Measurements from ENCODE around the gene HS3ST3A1.
"Not testable (repeated sequence)": the region's sequence is repeated elsewhere in the genome, so short reads cannot be mapped to it uniquely, and the experiment has no call there.

Gene HS3ST3A1

GRCh38 chr17:13575922-13576419 is 25.8 kb downstream of the HS3ST3A1 start:
- no peak for DNase-seq (ENCODE audit: low read depth in 2 of 2)

- no peak for DNase-seq (ENCODE audit: low read depth in 2 of 2)
Observed at GRCh38 chr17:13575466-13575865, 26.3 kb downstream of the HS3ST3A1 start.

- no peak for DNase-seq (ENCODE audit: low read depth in 2 of 2)
Observed at GRCh38 chr17:13572581-13572980, 29.1 kb downstream of the HS3ST3A1 start.

- DNase-seq (ENCODE audit: low read depth in 2 of 2) = no peak
Observed at GRCh38 chr17:13569398-13570123, 32.2 kb downstream of the HS3ST3A1 start.

GRCh38 chr17:13568582-13569397 is 32.9 kb downstream of the HS3ST3A1 start:
- no peak for DNase-seq (ENCODE audit: low read depth in 2 of 2)

- DNase-seq (ENCODE audit: low read depth in 2 of 2) = no peak
Observed at GRCh38 chr17:13563866-13564265, 37.9 kb downstream of the HS3ST3A1 start.

GRCh38 chr17:13562271-13562800 is 39.4 kb downstream of the HS3ST3A1 start:
- no peak for DNase-seq (ENCODE audit: low read depth in 2 of 2)

GRCh38 chr17:13561606-13562270 is 40.0 kb downstream of the HS3ST3A1 start:
- DNase-seq (ENCODE audit: low read depth in 2 of 2) = no peak

GRCh38 chr17:13560935-13561334 is 40.8 kb downstream of the HS3ST3A1 start:
- no peak for DNase-seq (ENCODE audit: low read depth in 2 of 2)

- DNase-seq (ENCODE audit: low read depth in 2 of 2) = no peak
Observed at GRCh38 chr17:13558588-13558987, 43.1 kb downstream of the HS3ST3A1 start.

GRCh38 chr17:13557077-13557476 is 44.7 kb downstream of the HS3ST3A1 start:
- DNase-seq (ENCODE audit: low read depth in 2 of 2) = no peak

- DNase-seq (ENCODE audit: low read depth in 2 of 2) = no peak
Observed at GRCh38 chr17:13554231-13554630, 47.5 kb downstream of the HS3ST3A1 start.

- DNase-seq (ENCODE audit: low read depth in 2 of 2) = no peak
Observed at GRCh38 chr17:13550291-13550690, 51.4 kb downstream of the HS3ST3A1 start.

GRCh38 chr17:13548576-13548975 is 53.2 kb downstream of the HS3ST3A1 start:
- not testable (repeated sequence) for DNase-seq (ENCODE audit: low read depth in 2 of 2)

- no peak for DNase-seq (ENCODE audit: low read depth in 2 of 2)
Observed at GRCh38 chr17:13546851-13547250, 54.9 kb downstream of the HS3ST3A1 start.

GRCh38 chr17:13545941-13546340 is 55.8 kb downstream of the HS3ST3A1 start:
- no peak for DNase-seq (ENCODE audit: low read depth in 2 of 2)

- DNase-seq (ENCODE audit: low read depth in 2 of 2) = no peak
Observed at GRCh38 chr17:13544765-13545164, 57.0 kb downstream of the HS3ST3A1 start.

- no peak for DNase-seq (ENCODE audit: low read depth in 2 of 2)
Observed at GRCh38 chr17:13544292-13544691, 57.4 kb downstream of the HS3ST3A1 start.

- no peak for DNase-seq (ENCODE audit: low read depth in 2 of 2)
Observed at GRCh38 chr17:13542636-13543035, 59.1 kb downstream of the HS3ST3A1 start.

- DNase-seq (ENCODE audit: low read depth in 2 of 2) = no peak
Observed at GRCh38 chr17:13541032-13541480, 60.7 kb downstream of the HS3ST3A1 start.

GRCh38 chr17:13540546-13540945 is 61.2 kb downstream of the HS3ST3A1 start:
- DNase-seq (ENCODE audit: low read depth in 2 of 2) = no peak

GRCh38 chr17:13539421-13539820 is 62.3 kb downstream of the HS3ST3A1 start:
- no peak for DNase-seq (ENCODE audit: low read depth in 2 of 2)

Measured in stimulated activated CD8-positive, alpha-beta memory T cell treated with anti-CD3 and anti-CD28 coated beads, Interleukin-7, amount 100 ng/mL, for 1 hour (primary cell).